GM12874 (cell line): ENCODE data around the gene COL24A1.

Experiments used
- TF ChIP-seq, protein P1 (sequence below): IDR thresholded peaks from 2 replicates; pipeline ENCODE4 v1.5.1; 2011; ENCODE audit warnings: low read depth, mild to moderate bottlenecking, control low read depth, low read length, moderate library complexity; ENCODE audit not compliant: insufficient read depth

COL24A1 gene

DNA sequence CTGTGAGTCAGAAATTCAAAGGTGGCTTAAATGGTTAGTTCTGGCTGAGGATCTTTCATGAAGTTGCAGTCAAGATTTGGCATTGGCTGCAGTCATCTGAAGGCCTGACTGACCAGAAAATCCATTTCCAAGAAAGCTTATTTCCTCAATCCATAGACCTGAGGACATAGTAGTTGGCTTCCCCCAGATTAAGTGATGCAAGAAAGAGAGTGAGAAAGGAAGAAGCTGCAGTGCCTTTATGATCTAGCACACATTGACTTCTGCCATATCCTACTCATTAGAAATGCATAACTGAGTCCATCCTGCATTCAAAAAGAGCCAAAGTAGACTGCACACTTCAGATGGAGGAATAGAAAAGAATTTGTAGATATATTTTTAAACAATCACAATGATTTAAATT is 222.6 kb downstream of the COL24A1 start:
- TF ChIP-seq, protein P1, sequence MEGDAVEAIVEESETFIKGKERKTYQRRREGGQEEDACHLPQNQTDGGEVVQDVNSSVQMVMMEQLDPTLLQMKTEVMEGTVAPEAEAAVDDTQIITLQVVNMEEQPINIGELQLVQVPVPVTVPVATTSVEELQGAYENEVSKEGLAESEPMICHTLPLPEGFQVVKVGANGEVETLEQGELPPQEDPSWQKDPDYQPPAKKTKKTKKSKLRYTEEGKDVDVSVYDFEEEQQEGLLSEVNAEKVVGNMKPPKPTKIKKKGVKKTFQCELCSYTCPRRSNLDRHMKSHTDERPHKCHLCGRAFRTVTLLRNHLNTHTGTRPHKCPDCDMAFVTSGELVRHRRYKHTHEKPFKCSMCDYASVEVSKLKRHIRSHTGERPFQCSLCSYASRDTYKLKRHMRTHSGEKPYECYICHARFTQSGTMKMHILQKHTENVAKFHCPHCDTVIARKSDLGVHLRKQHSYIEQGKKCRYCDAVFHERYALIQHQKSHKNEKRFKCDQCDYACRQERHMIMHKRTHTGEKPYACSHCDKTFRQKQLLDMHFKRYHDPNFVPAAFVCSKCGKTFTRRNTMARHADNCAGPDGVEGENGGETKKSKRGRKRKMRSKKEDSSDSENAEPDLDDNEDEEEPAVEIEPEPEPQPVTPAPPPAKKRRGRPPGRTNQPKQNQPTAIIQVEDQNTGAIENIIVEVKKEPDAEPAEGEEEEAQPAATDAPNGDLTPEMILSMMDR = no peak

- TF ChIP-seq, protein P1 = no peak; the same call in 1 of the 2 replicates
These were observed 244.8 kb downstream of the COL24A1 start for GRCh38 chr1:85911742-85912141.

DNA sequence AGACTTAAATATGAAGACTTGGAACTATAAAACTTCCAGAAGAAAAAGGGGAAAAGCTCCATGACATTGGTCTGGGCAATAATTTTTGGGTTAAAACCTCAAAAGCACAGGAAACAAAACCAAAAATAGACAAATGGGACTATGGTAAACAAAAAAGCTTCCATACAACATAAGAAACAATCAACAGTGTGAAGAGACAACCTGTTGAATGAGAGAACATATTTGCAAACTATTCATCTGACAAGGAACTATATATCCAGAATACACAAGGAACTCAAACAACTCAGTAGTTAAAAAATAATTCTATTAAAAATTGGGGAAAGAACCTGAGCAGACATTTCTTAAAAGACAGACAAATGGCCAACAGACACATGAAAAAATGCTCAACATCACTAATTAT is 255.7 kb downstream of the COL24A1 start:
- TF ChIP-seq, protein P1 = no peak

DNA sequence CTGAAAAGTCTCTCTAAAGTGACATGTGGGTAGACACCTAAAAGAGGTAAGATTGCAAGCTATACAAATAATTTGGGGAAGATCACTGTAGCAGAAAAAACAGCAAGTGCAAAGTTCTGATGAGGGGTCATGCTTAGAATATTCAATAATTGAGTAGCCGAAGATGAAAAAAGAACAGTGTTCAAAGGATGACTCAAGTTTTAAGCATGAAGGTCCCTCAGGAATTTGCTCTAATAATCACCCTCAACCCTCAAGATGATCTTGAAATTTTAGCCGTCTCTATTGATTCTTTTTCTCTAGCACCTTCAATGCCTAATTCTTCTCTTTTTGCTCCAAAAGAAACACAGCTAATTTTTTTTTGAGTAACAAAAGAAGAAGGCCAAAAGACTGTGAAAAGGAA is 257.7 kb downstream of the COL24A1 start:
- TF ChIP-seq, protein P1 = no peak

- TF ChIP-seq, protein P1 = peak; percentile 23; the same call in 1 of the 2 replicates
These were observed 261.9 kb downstream of the COL24A1 start for GRCh38 chr1:85894651-85895050.

DNA sequence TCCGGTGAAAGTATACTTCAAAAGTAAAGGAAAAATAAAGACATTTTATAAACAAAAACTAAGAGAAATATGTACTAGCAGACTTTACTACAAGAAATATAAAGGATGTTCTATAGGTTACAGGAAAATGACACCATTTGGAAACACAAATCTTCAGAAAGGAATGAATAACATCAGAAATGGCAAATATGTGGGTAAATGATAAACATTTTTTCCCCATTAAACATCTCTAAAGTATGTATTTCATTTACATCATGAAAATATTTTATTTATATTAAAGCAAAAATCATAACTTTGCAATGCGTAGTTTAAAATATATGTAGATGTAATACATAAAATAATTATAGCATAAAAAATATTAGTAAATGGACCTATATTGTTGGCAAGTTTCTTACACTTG is 264.2 kb downstream of the COL24A1 start:
- TF ChIP-seq, protein P1 = no peak

DNA sequence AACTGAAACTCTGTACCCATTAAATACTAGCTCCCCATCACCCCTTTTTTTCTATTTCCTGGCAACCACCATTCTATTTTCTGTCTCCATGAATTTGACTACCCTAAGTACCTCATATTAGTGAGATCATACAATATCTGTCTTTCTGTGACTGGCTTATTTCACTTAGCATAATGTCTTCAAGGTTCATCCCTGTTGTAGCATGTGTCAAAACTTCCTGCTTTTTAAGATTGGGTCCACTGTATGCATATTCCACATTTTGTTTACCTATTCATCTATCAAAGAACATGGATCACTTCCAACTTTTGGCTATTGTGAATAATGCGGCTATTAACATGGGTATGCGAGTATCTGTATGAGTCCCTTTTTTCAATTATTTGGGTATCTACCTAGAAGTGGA is 266.7 kb downstream of the COL24A1 start:
- TF ChIP-seq, protein P1 = no peak

GRCh38 chr1:85888921-85889320 is 267.7 kb downstream of the COL24A1 start:
- TF ChIP-seq, protein P1 = no peak
